Mononuclear cell (primary cell): ENCODE data around the gene ZNF579. TPM values are rescaled to one million over a fixed set of nuclear protein-coding genes. Genes with fewer than 3 reads are reported as not detected.

ENCODE experiments used
- H3K27me3 ChIP-seq: 2 replicates; pipeline ENCODE4 v1.6.0; 2011; ENCODE audit warnings: low read length, control low read depth; ENCODE audit not compliant: insufficient read depth
- H3K4me1 ChIP-seq: 2 replicates; pipeline ENCODE4 v1.5.1; 2011; ENCODE audit warnings: mild to moderate bottlenecking, low read length, control low read depth; ENCODE audit not compliant: insufficient read depth
- H3K4me3 ChIP-seq: 2 replicates; pipeline ENCODE4 v1.5.1; 2011; ENCODE audit warnings: mild to moderate bottlenecking, low read length, moderate library complexity
- H3K9me3 ChIP-seq: 2 replicates; pipeline ENCODE4 v1.5.1; 2011; ENCODE audit warnings: low read depth, mild to moderate bottlenecking, control low read depth, low read length
- total RNA-seq: library from RNA; depleted of rRNA; stranded (reverse); fragments of >200 nt; gene quantifications from one replicate; pipeline ENCODE4 v1.2.3, GENCODE V29; 2012

Gene ZNF579
- total RNA-seq, 1 donor: 2.7 TPM

DNA sequence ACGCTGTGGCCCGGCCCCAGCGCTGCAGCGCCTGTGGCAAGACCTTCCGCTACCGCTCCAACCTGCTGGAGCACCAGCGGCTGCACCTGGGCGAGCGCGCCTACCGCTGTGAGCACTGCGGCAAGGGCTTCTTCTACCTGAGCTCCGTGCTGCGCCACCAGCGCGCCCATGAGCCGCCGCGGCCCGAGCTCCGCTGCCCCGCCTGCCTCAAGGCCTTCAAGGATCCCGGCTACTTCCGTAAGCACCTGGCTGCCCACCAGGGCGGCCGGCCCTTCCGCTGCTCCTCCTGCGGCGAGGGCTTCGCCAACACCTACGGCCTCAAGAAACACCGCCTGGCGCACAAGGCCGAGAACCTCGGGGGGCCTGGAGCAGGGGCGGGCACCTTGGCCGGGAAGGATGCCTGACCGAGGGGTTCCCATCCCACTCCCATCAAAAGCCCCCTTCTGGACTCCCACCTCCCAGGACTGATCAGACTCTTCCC, 35.8 kb upstream of the ZNF579 start:
- Histone ChIP-seq H3K27me3 (no peaks in the 10 kb centered on the region), H3K4me1 (peaks cover 56% of the 10 kb centered on the region), H3K4me3 (no peak overlapping the region), H3K9me3 (no peaks in the 10 kb centered on the region)

DNA sequence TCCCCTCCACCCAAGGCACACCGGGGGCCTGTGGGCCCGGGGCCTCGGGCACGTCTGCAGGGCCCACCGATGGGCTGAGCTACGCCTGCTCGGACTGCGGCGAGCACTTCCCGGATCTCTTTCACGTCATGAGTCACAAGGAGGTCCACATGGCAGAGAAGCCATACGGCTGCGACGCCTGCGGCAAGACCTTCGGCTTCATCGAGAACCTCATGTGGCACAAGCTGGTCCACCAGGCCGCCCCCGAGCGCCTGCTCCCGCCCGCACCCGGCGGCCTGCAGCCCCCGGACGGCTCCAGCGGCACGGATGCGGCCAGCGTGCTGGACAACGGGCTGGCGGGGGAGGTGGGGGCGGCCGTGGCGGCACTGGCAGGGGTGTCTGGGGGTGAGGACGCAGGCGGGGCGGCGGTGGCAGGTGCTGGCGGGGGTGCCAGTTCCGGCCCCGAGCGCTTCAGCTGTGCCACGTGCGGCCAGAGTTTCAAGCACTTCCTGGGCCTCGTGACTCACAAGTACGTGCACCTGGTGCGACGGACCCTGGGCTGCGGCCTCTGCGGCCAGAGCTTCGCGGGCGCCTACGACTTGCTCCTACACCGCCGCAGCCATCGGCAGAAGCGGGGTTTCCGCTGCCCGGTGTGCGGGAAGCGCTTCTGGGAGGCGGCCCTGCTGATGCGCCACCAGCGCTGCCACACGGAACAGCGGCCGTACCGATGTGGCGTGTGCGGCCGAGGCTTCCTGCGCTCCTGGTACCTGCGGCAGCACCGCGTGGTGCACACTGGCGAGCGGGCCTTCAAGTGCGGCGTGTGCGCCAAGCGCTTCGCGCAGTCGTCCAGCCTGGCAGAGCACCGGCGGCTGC, 35.1 kb upstream of the ZNF579 start:
- Histone ChIP-seq H3K4me1 (peaks cover 52% of the 10 kb centered on the region), H3K27me3 (no peaks in the 10 kb centered on the region), H3K4me3 (no peak overlapping the region), H3K9me3 (no peaks in the 10 kb centered on the region)

DNA sequence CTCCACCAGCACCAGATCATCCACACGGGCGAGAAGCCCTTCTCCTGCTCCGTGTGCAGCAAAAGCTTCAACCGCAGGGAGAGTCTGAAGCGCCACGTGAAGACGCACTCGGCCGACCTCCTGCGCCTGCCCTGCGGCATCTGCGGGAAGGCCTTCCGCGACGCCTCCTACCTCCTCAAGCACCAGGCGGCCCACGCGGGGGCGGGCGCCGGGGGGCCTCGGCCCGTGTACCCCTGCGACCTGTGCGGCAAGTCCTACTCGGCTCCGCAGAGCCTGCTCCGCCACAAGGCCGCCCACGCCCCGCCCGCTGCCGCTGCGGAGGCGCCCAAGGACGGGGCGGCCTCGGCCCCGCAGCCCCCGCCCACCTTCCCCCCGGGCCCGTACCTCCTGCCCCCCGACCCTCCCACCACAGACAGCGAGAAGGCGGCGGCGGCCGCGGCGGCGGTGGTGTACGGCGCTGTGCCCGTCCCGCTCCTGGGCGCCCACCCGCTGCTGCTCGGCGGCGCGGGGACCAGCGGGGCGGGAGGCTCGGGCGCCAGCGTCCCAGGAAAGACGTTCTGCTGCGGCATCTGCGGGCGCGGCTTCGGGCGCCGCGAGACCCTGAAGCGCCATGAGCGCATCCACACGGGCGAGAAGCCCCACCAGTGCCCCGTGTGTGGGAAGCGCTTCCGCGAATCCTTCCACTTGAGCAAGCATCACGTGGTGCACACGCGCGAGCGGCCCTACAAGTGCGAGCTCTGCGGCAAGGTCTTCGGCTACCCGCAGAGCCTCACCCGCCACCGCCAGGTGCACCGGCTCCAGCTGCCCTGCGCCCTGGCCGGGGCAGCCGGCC, 34.3 kb upstream of the ZNF579 start:
- H3K27me3 ChIP-seq: no peaks in the 10 kb centered on the region
- H3K9me3 ChIP-seq: no peaks in the 10 kb centered on the region
- peaks cover 44% of the 10 kb centered on the region for H3K4me1 ChIP-seq
- no peak overlapping the region for H3K4me3 ChIP-seq

DNA sequence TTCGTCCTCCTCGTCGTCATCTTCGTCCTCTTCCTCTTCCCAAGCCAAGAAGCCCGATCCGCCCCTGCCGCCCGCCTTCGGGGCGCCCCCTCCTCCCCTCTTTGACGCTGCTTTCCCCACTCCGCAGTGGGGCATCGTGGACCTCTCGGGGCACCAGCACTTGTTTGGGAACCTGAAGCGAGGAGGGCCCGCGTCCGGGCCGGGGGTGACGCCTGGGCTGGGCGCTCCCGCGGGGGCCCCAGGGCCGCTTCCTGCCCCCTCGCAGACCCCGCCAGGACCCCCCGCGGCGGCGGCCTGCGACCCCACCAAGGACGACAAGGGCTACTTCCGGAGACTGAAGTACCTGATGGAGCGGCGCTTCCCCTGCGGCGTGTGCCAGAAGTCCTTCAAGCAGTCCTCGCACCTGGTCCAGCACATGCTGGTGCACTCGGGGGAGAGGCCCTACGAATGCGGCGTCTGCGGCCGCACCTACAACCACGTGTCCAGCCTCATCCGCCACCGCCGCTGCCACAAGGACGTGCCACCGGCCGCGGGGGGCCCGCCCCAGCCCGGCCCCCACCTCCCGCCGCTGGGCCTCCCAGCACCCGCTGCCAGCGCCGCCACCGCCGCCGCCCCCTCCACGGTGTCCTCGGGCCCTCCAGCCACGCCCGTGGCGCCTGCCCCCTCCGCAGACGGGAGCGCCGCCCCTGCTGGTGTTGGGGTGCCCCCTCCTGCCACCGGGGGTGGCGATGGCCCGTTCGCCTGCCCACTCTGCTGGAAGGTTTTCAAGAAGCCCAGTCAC, 33.5 kb upstream of the ZNF579 start:
- Histone ChIP-seq H3K27me3 (no peaks in the 10 kb centered on the region), H3K9me3 (no peaks in the 10 kb centered on the region), H3K4me1 (peaks cover 41% of the 10 kb centered on the region), H3K4me3 (no peak overlapping the region)

DNA sequence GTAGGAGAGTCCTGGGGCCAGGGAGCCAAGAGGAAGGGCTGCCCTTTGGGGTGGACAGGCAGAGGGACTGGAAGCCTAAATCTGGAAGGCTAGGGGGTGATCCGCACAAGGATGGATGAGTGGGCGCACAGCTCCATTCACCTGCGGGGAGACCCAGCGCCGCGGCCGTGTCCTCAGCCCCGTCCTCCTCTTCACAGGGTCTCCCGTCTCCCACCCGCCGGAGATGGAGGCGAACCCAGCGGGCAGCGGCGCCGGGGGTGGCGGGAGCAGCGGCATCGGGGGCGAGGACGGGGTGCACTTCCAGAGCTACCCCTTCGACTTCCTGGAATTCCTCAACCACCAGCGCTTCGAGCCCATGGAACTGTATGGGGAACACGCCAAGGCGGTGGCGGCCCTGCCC, 32.7 kb upstream of the ZNF579 start:
- Histone ChIP-seq H3K9me3 (no peaks in the 10 kb centered on the region), H3K4me3 (no peak overlapping the region), H3K4me1 (peaks cover 37% of the 10 kb centered on the region), H3K27me3 (no peaks in the 10 kb centered on the region)

DNA sequence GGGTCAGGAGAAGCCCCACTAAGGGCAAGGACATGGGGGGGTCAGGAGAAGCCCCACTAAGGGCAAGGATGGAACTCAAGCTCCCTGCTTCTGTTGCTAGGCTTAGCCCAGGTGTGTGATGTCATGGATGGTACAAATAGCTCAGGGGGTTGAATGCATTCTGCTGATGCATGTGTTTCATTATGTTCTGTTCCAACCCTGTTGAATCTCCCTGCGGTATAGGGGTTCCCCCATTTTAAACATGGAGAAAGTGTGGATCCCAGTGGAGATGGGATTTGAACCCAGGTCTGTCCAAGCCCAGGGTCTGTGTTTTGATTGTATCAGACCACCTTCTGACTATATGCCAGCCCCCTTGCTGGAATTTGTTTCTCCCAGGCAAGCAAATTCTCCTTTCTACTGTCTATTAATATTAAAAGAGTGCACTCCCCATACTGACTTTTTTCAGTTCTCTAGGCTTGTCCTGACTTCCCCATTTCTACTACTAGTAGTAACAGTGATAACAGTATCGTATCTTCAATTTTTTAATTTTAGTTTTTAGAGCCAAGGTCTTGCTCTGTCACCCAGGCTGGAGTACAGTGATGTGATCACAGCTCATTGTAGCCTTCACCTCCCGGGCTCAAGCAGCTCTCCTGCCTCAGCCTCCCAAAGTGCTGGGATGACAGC, 31.5 kb upstream of the ZNF579 start:
- Histone ChIP-seq H3K4me3 (no peak overlapping the region), H3K27me3 (no peaks in the 10 kb centered on the region), H3K4me1 (peaks cover 37% of the 10 kb centered on the region)

DNA sequence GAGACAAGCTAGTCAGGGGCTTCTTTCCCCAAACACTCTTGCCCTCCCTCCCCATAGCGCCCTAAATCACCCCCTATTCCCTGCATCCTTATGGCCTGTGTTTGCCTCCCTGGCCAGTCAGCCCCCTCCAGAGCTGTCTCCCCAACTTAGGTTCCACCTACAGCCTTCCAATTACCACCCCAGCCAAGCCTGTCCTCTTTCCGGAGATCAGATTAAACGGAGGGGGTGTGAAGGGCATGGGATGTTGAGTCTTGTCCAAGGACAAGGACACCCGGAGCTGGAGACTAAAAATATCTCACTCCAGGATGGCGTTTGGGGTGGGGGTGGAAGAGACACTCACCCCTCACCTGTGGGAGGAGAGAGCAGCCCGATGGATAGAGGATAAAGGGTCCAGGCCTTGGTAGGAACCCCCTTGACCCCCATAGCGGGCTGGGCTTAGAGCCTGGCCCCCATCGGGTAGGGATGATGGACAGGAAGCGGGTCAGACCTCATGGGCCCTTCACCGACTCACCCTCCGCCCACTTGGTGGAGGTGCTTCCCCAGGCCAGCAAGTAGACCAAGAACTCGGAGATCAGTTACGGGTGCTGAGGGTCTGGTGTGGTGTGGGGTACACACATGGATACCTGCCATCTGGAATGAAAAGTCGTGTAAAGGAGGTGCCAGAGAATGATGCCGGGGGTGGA, 30.8 kb upstream of the ZNF579 start:
- peaks cover 43% of the 10 kb centered on the region for H3K4me1 ChIP-seq
- H3K9me3 ChIP-seq: no peaks in the 10 kb centered on the region
- no peaks in the 10 kb centered on the region for H3K27me3 ChIP-seq
- no peak overlapping the region for H3K4me3 ChIP-seq

More for the DNA sequence above, 31.5 kb upstream of the ZNF579 start:
- H3K9me3 ChIP-seq: no peaks in the 10 kb centered on the region

DNA sequence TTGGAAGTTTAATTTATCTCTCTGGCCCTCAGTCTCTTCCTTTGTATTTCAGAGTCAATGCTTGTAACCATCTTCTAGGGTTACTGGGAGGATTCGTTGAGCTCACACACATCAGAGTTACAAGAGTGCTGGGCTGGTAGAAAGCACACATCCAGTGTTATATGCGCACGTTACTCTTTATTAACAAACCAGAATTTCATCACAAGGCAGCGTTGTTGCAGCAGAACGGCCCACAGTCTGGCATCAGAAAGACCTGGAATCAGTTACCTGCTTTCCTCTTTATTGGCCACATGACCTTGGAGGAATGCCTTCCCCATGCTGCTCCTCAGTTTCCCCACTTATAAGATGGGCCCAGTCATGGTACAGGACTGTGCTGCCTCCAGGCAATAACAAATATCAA, 28.7 kb upstream of the ZNF579 start:
- no peaks in the 10 kb centered on the region for H3K27me3 ChIP-seq
- H3K4me1 ChIP-seq: peaks cover 57% of the 10 kb centered on the region
- no peaks in the 10 kb centered on the region for H3K9me3 ChIP-seq
- H3K4me3 ChIP-seq: no peak overlapping the region

DNA sequence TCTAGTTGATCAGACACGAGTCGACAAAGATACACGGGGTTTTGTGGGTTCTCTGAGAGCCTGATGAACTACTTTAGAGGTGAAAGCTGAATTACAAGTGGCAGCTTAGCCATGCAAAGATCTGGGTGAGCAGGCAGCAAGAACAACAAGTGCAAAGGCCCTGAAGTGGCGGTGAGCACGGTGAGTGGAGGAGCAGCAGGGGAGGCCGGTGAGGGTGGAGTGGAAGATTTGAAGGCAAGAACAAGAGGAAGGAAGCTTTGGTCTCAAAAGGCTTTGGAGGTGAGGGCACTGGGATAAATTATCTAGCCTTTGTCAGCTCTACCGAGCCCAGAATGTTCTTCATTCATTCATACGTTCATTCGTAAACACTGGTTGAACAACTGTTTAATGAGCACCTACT, 26.2 kb upstream of the ZNF579 start:
- Histone ChIP-seq H3K27me3 (no peaks in the 10 kb centered on the region), H3K9me3 (no peaks in the 10 kb centered on the region), H3K4me3 (no peak overlapping the region), H3K4me1 (peaks cover 50% of the 10 kb centered on the region)

DNA sequence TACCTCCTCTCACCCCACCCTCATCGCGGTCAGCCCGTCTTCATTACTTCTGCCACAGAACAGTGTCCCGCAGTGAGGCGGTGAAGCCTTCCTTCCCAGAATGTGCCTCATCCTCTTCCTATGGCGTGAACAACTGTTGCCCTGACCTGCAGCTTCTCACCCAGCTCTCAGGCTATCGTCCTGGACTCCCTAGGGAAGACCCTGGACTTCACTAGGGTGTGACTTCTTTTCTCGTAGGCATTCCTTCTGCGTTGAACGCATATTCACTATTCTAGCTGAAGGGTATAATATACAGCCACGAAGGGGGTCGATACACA, 25.8 kb upstream of the ZNF579 start:
- H3K4me3 ChIP-seq: peak overlapping the region; percentile 76
- no peaks in the 10 kb centered on the region for H3K27me3 ChIP-seq
- peaks cover 49% of the 10 kb centered on the region for H3K4me1 ChIP-seq
- no peaks in the 10 kb centered on the region for H3K9me3 ChIP-seq

DNA sequence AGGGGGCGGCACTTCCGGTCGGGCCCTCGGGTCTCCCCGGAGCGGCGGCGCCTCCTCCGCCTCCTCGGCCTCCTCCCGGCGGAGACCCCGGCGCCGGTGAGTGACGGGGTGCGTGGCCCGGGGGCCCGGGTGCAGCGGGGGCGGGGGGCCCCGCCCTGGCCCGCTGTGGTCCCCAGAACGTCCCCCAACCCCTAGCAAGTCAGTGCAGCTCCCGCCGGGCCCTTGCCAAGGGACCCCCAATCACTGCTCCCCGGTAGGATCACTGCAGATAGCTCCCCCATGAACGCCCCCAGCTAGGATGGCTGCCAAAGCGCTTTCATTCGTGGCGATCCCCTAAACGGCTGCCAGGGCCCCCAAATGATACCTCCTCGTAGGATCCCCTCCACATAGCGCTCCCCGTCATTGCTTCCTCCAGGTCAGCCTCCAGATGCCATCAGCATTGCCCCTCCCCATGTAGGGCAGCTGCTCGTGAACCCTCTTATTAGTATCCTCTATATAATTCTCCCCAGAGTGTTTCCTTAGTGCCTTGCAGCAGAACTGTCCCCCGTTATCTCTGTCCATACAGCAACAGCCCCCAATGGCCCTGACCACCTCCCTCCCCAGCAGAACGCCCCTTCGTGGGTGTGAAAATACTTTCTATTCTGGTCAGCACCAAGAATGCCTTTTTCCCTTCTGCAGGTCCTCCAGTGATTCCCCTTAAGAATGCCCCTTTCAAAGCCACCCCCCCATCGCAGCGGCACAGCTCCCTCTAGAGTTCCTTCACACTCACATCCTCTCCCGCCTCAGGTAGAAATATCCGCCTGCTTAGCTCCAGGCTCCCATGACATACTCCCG, 25.2 kb upstream of the ZNF579 start, which contains the start of gene ZNF865:
Gene ZNF865 (plus strand): TSS at position 11 of the 834 bp plus-strand sequence. CDS start 7,972 bp downstream, outside the sequence.
- peaks cover 52% of the 10 kb centered on the region for H3K4me1 ChIP-seq
- no peaks in the 10 kb centered on the region for H3K27me3 ChIP-seq
- H3K4me3 ChIP-seq: peak within 1 kb of the TSS; percentile 76
- H3K9me3 ChIP-seq: no peaks in the 10 kb centered on the region

DNA sequence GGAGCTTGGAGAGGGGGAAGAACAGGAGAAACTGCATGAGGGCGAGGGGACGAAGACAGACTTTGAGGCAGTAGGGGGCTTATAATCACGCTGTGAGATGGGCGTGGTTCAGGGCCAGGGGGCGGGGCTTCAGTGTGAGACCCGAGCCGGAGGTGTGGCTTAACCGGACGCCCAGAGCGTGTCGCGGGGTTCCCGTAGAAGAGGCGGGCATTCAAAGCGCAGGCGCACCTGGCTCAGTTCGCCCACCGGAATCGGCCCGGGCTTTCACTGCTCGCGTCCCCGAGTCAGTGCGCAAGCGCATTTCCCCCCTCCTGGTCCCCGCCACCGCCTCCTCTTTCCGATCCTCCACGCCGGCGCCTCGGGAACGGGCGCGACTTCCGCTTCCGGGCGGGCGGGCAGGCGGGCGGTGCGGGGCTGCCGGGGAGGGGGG, 24.6 kb upstream of the ZNF579 start:
- peaks cover 55% of the 10 kb centered on the region for H3K4me1 ChIP-seq
- no peaks in the 10 kb centered on the region for H3K9me3 ChIP-seq
- H3K27me3 ChIP-seq: no peaks in the 10 kb centered on the region
- H3K4me3 ChIP-seq: peak overlapping the region; percentile 76

DNA sequence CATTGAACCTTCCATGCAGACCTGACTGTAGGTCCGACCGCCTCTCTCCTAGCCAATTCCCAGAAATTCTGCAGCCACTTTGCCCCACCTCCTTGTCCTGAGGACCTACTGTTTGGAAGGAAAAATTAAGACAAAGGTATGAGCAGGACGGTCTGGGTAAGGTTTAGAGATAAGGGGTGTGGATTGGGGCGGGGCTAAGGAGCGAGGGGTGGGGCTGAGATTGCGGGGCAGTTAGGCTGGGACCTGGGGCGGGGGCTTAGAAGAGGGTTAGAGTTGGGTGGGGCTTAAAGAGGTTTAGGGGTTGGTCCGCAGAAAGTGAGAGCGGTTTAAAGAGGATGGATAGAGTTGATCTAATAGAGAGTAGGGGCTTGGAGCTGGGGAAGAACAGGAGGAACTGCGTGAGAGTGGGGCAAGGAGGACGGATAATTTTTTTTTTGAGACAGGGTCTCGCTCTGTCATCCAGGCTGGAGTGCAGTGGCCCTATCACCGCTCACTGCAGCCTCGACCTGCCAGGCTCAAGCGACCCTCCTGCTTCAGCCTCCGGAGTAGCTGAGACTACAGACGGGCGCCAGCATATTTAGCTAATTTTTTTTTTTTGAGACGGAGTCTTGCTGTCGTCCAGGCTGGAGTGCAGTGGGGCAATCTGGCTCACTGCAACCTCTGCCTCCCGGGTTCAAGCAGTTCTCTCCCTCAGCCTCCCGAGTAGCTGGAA, 23.1 kb upstream of the ZNF579 start:
- no peaks in the 10 kb centered on the region for H3K9me3 ChIP-seq
- peaks cover 47% of the 10 kb centered on the region for H3K4me1 ChIP-seq
- H3K27me3 ChIP-seq: no peaks in the 10 kb centered on the region
- no peak overlapping the region for H3K4me3 ChIP-seq
